GM18868 (cell line): Measurements from ENCODE around the gene ARGLU1.
A peak's percentile ranks its signal among the peaks of the same experiment; 100 is the strongest.
"Not testable (repeated sequence)": the region's sequence is repeated elsewhere in the genome, so short reads cannot be mapped to it uniquely, and the experiment has no call there.

ENCODE experiments used
- ATAC-seq: cut with Tn5 transposase; IDR thresholded peaks from one replicate; pipeline ENCODE4 v1.9.1; 2021; ENCODE audit warnings: mild to moderate bottlenecking, moderate library complexity; ENCODE audit not compliant: unreplicated experiment

ARGLU1 gene

GRCh38 chr13:106567474-106568298 is at the start of gene ARGLU1:
Gene ARGLU1, minus strand, starts transcription at chr13:106568137. Its CDS starts 218 bp downstream, at chr13:106567919.
- ATAC-seq: peak; percentile 78

DNA sequence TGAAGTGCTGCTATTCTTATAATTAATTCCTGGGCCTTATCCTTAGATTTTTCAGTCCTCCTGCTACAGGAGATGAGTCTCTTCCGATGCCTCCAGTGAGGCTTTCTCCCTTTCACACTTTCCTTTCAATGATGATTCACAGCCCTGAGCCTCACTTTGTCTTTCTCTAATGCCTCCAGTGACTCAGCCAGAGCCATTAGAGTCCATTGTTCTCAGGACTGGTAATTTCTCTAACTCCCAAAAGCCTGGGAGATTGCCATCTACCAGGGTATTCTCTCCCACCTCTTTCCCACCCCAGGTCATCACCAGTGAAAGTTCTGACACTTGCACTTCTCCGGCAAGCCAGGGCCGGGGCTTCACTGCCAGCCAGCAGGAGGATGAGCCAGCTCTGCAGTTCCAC is 49.6 kb upstream of the ARGLU1 start:
- no peak for ATAC-seq

GRCh38 chr13:106616729-106617128 is 48.8 kb upstream of the ARGLU1 start:
- no peak for ATAC-seq

DNA sequence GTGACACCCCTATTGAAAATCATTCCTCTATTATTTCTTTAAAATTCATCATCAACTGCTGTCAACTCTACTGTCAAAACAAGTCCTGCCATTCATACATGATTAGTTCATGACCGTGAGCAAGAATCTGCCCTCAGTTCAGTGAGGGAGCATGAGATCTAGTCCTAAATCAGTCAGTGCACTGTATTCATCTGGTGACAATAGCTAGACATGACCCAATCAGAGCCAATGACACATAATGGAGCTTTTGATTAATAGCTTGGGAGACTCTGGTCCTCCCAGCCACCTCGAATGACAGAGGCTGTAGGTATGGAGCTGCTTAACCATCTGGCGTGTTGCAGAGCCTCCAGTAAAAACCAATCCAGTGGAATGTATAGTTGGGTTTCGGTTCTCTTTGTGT is 46.9 kb upstream of the ARGLU1 start:
- ATAC-seq: no peak

GRCh38 chr13:106612688-106613087 is 44.8 kb upstream of the ARGLU1 start:
- no peak for ATAC-seq

GRCh38 chr13:106610486-106610885 is 42.5 kb upstream of the ARGLU1 start:
- ATAC-seq: no peak

- no peak for ATAC-seq
Measured at GRCh38 chr13:106609116-106609515, 41.2 kb upstream of the ARGLU1 start.

DNA sequence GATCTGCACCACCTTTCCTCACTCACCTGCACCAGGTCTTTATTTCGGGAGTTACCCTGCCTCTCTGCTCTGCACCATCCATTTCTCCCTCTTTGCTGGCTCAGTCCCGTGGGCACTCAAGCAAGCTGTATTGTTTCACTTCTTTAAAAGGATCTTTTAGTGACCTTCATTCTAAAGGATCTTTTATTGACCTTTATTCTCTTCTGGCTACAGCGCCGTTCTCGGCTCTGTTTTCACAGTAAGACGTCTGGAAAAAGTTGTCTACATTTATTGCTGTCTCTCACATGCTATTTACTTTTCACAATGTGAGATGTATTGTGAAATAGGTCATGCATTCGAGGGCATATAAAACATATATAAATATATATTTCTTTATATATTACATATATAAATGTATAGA is 35.6 kb upstream of the ARGLU1 start:
- ATAC-seq: no peak

DNA sequence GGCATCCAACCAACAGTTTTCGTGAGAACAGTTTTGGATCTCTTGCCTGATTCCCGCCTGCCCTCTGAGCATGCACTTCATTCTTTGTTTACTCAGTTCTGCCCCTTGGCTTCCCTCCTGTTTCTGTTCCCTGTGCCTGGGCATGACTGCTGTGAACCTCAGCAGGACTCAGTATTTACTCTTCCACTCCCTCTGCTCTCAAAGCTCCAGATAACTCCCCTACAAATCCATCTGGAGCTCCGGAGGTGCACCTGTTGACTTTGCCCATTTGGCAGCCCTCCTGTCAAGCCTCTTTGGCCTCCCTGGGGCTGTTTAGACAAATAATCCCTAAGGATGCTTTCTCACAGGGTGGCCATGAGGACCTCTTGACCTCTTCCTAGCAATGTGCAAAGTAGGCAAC is 34.2 kb upstream of the ARGLU1 start:
- no peak for ATAC-seq

DNA sequence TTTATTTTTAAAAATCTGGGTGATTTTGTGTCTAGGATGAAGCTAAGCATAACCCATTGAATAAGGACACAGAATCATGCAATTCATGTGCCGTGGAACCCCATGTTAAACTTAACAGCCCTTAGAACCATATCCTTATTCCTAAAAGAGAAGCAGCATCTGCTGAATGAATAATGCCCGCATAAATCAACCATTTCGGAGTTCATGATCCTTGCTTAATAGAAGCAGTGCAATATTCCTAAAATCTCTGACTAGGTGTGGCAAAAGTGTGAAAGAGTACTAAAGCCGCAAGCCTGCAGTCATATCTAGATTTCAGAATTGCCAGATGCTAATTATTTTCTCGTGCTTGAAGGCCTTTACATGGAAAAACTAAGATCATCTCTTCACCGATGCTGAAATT is 33.6 kb upstream of the ARGLU1 start:
- ATAC-seq: no peak

DNA sequence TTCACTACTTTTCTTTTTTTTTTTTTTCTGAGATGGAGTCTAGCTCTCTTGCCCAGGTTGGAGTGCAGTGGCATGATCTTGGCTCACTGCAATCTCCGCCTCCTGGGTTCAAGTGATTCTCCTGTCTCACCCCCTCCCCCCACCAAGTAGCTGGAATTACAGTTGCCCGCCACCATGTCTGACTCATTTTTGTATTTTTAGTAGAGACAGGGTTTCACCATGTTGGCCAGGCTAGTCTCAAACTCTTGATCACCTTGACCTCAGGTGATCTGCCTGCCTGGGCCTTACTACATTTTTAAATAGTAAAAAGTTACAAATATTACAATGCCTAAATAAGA is 32.8 kb upstream of the ARGLU1 start:
- not testable (repeated sequence) for ATAC-seq

- no peak for ATAC-seq
Measured at GRCh38 chr13:106599875-106600797, 32.2 kb upstream of the ARGLU1 start.

DNA sequence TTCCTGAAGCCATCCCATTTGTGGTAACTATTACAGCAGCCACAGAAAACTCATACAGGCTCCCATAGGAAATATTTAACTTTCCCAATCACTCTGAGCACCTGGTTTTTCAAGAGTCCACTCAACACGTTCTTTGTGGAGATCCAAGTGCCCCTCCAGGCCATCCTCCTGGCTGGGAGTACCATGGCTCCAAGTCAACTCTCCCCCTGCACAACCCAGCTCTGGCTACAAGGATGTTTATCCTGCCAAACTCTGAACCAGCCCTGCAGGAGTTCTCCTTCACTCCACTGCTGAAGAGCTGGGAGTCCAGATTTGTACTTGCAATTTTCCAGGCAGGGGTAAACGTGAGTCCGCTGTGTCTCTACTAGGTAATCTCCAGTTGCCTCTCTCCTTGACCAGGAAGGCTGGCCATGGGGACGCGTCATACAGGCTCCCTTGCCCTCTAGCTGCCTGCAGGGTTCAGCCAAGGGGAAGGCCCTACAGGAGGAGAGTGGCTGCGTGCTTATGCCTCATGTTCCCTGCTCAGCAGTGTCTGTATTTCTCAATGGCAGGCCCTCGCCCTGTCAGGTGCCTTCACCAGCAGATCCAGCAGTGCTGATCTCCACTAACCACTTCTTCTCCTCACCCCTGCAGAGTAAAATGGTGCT is 29.9 kb upstream of the ARGLU1 start:
- no peak for ATAC-seq

DNA sequence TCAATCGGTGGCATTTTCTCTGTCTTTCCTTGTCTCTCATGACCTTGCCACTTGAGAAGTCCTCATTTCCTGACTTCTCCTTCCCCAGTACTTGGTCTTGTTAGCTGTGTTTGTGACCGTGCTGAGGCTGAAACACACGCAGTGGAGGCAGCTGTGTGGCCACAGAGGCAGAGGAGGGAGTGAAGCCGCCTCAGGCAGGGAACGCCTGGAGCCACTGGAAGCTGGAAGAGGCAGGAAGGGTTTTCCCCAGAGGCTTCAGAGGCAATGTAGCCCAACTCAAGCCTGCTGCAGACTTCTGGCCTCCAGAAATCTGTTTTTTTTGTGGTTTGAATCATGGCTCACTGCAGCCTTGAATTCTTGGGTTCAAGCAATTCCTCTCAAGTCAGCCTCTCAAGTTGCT is 29.2 kb upstream of the ARGLU1 start:
- ATAC-seq: no peak

- ATAC-seq: no peak
Measured at GRCh38 chr13:106596275-106596937, 28.5 kb upstream of the ARGLU1 start.

GRCh38 chr13:106595625-106596024 is 27.7 kb upstream of the ARGLU1 start:
- ATAC-seq: no peak

DNA sequence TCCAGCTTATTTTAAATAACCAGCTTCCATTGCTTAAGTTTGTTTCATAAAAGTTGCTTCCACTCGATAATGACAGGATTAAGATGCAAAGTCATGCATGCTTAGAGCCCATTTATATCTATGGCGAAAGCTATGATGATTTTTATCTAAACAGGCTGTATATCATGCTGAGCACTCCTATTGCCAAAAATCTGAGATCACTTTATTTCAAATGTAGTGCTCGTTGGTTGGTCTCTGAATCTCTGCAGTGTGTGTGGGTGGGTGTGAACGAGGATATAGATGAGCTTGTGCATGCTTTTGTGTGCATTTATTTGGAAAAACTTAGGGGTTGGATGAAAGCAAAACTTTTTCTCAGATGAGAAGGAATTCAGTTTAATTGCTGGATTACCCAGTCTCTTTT is 27.0 kb upstream of the ARGLU1 start:
- no peak for ATAC-seq

DNA sequence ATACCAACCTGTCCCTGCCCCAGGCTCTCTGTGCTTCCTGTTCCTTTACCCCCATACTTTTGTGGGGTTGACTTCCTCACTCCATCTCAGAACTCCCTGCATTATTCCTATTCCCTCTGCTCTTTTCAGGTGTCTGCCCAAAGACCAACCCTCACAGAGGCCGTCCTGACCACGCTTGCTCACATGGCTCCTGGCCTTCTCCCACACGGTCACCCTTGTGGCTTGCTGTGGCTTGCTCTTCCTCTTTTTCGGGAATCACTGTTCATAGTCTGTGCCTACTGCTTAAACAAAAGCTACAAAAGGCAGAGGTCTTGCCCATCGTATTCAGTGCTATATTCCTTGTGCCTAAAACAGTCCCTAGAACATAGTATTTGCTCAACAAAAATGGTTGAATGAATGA is 25.2 kb upstream of the ARGLU1 start:
- ATAC-seq: no peak

- no peak for ATAC-seq
Measured at GRCh38 chr13:106591299-106591698, 23.4 kb upstream of the ARGLU1 start.

DNA sequence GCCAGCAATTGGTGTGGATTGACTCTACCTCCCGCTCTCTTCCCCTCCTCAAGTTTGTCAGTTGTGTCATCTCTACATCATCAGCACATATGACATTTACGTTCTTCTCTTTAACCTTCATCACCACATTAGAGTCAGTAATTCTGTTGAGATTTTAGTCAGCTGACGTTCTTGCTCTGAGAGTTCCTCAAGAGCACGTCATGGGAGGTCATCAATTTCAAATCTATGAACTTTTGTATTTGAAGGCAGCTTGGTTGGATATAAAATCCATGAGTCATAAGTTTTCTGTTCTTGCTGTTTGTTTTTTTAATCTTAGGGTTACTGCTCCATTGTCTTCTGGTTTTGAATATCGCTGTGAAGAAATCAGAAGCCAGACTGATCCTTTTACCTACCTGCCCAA is 21.8 kb upstream of the ARGLU1 start:
- no peak for ATAC-seq

- no peak for ATAC-seq
Measured at GRCh38 chr13:106588367-106588766, 20.4 kb upstream of the ARGLU1 start.
